Stimulated activated CD4-positive, alpha-beta T cell treated with anti-CD3 and anti-CD28 coated beads, Interleukin-12 subunit alpha, Interleukin-12 subunit beta, amount 100 ng/mL, for 24 hours (primary cell): ENCODE measurements around the gene CDC7.
"Not testable (repeated sequence)": the region's sequence is repeated elsewhere in the genome, so short reads cannot be mapped to it uniquely, and the experiment has no call there.

ENCODE experiments used
- DNase-seq, 2 experiments: peaks; one replicate each; pipeline ENCODE4 v3.0.0-alpha.2; 2020; ENCODE audit warnings: low read depth in 2 of 2

CDC7 gene

GRCh38 chr1:91500756-91501522 is at the start of gene CDC7:
Gene CDC7 (plus strand): TSS chr1:91500851. CDS start chr1:91501717, 866 bp downstream.
- DNase-seq: peak; percentile 83 to 90

GRCh38 chr1:91454136-91454535 is 46.5 kb upstream of the CDC7 start:
- no peak for DNase-seq

GRCh38 chr1:91455334-91455733 is 45.3 kb upstream of the CDC7 start:
- DNase-seq: no peak

GRCh38 chr1:91455896-91456295 is 44.8 kb upstream of the CDC7 start:
- DNase-seq: no peak

GRCh38 chr1:91465350-91465749 is 35.3 kb upstream of the CDC7 start:
- not testable (repeated sequence) for DNase-seq

GRCh38 chr1:91476533-91477217 is 24.0 kb upstream of the CDC7 start:
- DNase-seq: no peak

- DNase-seq: no peak
Measured at GRCh38 chr1:91487469-91487868, 13.2 kb upstream of the CDC7 start.

- DNase-seq: no peak
Measured at GRCh38 chr1:91490501-91490900, 10.2 kb upstream of the CDC7 start.

GRCh38 chr1:91498035-91498434 is 2.6 kb upstream of the CDC7 start:
- DNase-seq: no peak

GRCh38 chr1:91498498-91499245 is 2.0 kb upstream of the CDC7 start:
- no peak for DNase-seq

- no peak for DNase-seq
Measured at GRCh38 chr1:91499346-91499745, 1.3 kb upstream of the CDC7 start.

GRCh38 chr1:91499904-91500755 is 521 bp upstream of the CDC7 start:
- no peak for DNase-seq

GRCh38 chr1:91501523-91501851 is 836 bp downstream of the CDC7 start:
- DNase-seq: peak in 1 of 2 experiments; percentile 8

- DNase-seq: no peak
Measured at GRCh38 chr1:91501971-91502671, 1.5 kb downstream of the CDC7 start.

- no peak for DNase-seq
Measured at GRCh38 chr1:91502672-91503184, 2.1 kb downstream of the CDC7 start.

GRCh38 chr1:91503332-91503900 is 2.8 kb downstream of the CDC7 start:
- no peak for DNase-seq

GRCh38 chr1:91503975-91504530 is 3.4 kb downstream of the CDC7 start:
- DNase-seq: no peak

- no peak for DNase-seq
Measured at GRCh38 chr1:91505086-91505485, 4.4 kb downstream of the CDC7 start.

- DNase-seq: no peak
Measured at GRCh38 chr1:91506071-91506470, 5.4 kb downstream of the CDC7 start.

- DNase-seq: no peak
Measured at GRCh38 chr1:91507328-91507727, 6.7 kb downstream of the CDC7 start.
